ENCODE data around the gene RLN1.
"Not testable (repeated sequence)": the region's sequence is repeated elsewhere in the genome, so short reads cannot be mapped to it uniquely, and the experiment has no call there.

The RLN1 gene, protein sequence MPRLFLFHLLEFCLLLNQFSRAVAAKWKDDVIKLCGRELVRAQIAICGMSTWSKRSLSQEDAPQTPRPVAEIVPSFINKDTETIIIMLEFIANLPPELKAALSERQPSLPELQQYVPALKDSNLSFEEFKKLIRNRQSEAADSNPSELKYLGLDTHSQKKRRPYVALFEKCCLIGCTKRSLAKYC

DNA sequence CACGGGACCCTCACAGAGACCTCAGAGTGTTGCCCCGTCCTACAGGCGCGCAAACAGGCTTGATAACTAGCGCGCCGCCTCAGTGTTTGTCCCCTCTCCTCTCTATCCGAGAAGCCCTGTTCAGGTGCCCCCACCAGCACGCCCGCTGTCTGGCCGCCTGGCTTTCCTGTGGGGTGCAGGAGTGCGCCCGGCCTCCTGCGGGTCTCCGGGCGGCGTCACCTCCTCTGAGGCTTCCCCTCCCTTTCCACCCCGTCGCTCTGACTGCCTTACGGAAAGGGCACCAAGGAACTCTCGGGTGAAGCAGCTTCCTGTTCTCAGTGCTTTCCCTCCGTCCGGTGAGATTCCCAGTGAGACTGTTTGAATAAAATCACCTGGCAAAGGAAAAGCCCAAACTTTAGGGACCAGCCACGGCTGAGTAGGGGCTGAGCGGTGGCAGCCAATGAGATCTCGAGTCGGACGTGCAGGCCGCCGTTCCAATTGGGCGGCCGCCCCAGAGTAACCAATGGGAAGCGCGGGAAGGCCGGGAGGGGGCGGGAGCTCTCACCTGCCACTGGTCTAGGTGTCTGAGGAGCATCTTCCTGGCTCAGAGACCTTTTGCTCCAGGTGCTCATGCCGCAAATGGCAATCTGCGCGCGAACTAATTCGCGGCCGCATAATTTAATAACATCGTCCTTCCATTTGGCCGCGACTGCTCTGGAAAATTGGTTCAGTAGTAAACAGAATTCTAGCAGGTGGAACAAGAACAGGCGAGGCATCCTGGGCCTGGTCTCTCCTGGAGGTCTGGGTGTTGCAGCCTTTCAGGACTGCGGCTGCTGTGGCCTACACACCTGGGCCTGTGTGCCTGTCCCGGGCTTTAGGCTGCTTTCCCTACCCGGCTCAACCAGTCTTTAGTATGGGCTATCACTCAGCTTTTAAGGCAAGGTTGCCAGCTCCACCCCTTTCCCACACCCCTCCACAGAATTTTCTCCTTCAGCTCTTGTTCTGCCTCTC is at the start of gene RLN1:
TSS of gene RLN1 (minus strand) at position 885 of the 990 bp plus-strand sequence. CDS start at position 755, 130 bp downstream.
- not testable (repeated sequence) for DNase-seq (ENCODE audit: low read depth in 1 of 2, low spot score in 1 of 2)

DNA sequence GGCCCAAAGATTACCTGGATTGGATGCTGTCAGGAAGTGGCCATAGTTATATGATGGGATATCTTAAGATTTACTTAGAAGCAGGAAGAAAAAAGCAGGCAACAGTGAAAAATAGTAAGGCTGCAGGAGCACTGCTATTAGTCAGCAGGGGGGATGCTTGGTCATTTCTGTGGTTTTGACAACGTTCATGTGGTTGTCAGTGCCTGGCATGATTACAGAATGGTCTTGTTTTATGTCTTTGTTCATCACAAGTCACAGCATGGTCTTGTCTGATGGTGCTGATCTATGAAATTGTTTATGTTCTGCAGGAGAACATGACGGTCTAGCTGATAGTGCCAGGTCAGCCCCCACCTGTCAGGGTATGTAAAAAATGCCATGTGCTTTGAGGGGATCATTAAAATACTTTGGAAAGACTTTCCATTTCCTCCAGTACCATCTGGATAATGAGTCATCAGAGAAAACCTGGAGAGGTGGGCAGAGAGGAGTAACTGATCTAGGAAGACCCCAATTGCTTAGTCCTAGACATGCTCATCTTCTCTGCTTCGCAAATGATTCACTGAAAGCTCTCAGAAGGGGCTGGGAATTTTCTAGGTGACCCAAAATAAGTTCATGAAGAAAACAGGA is 49.5 kb upstream of the RLN1 start:
- DNase-seq (ENCODE audit: low read depth in 1 of 2, low spot score in 1 of 2), result no peak

DNA sequence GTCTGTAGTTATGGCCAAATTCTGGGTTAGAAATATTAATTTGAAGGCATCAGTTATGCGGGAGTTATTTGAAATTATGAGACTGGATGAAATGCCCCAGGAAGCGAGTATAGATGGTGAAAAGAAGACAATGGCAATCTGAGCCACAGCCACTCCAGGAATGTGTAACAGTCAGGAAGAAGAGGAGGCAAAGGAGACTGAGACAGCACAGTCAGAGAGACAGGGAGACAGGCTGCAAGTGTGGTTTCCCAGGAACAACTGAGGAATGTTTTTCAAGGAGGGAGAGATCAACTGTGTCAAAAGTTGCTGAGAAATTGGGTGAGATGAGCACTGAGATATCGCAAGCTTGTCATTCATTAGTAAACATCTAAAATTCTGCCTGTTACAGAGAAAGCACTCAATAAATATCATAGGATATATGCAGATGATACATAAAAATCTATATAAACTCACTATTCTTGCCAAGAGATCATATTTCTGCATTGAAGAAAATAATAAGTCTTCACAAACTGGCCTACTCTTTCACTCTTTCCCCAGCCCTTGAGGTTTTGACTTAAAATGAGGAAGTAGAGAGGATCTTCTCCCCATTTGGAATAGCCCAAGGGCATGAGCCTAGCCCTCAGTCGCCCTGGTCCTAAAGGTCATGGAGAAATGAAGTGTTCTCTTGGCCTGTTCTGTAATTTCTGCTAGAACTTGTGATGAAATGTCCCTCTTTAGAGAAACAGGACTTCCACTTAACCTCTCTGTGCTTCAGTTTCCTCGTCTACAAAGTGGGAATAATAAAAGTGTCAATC is 48.5 kb upstream of the RLN1 start:
- DNase-seq (ENCODE audit: low read depth in 1 of 2, low spot score in 1 of 2), result no peak

DNA sequence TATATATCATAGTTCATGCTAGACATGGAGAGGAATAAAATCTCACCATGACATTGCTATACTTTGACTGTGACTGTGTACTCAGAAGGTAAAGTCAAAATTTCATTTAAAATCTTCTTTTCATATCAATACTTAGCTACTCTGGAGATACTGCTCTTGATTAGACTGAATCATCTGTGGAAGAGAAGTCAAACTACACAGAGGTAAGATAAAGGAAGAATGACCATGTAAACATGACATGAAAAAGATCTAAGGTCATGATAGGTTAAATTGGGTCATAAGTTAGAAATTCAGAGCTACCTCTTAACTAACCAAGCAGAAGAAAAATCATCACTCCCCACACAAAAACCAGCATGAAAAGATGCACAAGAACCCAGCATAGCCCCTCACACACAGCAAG is 44.8 kb upstream of the RLN1 start:
- no peak for DNase-seq (ENCODE audit: low read depth in 1 of 2, low spot score in 1 of 2)

DNA sequence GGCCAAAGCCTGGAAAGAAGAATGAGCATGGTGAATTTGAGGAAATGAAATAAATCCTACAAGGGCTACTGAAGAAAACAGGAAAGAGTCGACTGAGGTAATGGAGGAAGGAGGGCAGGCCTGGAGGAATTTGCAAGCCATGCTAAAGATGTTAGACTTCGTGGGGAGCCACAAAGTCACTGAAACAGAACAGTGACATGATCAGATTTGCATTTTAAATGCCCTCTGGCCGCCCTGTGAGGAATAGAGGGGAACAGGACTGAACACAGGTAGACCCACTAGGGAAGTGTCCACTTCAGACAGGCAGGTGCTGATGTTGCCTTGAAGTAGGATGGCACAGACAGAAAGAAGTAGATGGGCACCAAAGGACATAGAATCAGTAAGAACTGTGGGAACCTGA is 42.8 kb upstream of the RLN1 start:
- DNase-seq (ENCODE audit: low read depth in 1 of 2, low spot score in 1 of 2), result no peak

DNA sequence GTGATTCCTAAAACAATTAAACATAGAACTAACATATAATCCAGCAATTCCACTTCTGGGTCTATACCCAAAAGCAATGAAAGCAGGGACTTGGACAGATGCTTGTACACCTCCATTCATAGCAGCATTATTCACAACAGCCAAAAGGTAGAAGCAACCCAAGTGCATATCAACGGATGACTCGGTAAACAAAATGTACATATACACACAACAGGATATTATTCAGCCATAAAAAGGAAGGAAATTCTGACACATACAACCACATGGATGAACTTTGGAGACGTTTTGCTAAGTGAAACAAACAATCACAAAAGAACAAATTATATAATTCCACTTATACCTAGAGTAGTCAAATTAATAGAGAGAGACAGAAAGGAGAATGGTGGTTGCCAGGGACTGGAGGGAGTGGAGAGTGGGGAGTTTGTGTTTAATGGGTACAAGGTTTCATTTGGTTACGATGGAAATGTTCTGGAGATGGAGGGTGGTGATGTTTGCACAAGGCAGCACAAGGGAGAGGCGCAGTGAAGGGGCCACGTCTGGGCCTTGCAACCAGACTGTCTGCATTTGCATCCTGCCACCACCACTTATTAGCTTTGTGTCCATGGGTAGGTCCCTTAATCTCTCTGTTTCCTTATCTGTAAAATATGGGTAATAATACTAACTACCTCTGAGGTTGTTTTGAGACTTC is 36.3 kb upstream of the RLN1 start:
- no peak for DNase-seq (ENCODE audit: low read depth in 1 of 2, low spot score in 1 of 2)

DNA sequence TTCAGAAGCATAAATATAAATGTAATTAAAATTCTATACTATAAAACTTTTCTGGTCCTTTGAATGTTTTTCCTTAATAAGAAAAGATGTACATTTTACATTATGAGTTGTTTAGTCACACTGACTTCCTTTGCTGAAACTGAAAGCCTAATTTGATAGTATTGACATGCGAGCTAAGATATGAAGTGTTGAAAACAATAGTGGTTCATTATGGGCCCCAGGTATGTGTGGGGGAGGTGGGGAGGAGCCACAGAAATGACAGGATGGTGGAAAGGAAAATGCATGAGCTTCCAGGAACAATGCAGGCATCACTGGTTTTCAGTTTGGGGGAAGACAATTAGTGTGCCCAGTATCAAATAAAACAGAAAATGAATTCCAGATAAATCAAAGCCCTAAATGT is 35.4 kb upstream of the RLN1 start:
- no peak for DNase-seq (ENCODE audit: low read depth in 1 of 2, low spot score in 1 of 2)

DNA sequence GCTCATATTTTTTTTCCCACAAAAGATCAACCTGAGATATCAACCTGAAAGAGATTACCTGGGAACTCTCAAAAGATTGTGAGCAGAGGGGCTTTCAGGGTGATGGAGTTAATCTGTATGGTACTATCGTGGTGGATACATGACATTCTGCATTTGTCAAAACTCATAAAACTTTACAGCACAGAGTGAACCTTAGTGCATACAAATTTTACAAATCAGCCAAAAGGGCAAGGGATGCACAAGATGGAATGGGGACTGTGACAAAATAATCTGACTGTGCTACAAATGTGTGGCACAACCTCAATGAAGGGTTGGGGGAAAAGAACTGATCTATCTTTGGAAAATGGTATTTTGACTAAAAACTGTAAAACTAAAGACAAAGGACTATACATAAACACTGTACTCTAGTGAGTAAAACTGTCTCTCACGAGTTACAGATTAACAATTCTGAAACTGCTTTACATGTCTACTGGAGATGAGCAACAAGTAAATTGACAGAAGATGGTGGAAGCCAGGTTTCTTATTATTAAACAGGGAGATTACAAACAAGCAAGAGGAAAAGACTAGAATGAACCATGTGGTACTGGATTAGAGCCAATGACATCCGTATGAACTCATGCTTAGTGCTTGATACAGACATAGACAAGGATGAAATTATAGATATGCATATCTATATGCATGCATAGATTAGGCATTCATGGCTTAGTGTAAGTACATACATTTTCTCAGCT is 24.8 kb upstream of the RLN1 start:
- DNase-seq (ENCODE audit: low read depth in 1 of 2, low spot score in 1 of 2), result no peak

DNA sequence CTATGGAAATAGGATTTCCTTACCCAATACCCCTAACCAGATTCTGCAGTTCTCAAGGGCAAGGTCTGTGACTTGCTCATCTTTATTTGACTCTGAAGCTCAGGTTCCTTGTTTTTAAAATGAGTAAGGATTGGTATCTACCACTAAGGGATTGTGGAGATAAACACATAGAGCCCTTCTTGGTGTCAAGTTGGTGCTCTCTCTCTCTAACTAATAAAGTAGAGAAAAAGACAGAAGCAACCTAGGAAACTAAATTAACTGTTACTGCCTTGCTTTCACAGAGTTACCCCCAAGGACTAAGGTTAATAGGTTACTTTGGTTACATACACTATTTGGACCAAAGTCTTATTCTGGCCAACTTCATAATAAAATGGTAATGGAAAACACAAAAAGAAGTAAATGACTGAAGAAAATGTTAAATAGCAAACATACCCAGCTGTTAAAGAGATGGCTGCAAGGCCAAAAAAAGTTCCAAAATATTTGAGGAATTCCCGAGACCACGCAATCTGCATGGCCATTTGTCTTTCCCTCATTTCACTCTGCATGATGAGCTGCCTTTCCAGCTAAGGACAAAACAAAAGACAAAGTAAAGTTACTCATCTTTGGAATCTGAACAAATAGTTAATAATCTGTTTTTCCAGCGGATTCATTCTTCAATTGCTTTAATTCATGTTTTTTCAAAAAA is 21.8 kb upstream of the RLN1 start:
- no peak for DNase-seq (ENCODE audit: low read depth in 1 of 2, low spot score in 1 of 2)

DNA sequence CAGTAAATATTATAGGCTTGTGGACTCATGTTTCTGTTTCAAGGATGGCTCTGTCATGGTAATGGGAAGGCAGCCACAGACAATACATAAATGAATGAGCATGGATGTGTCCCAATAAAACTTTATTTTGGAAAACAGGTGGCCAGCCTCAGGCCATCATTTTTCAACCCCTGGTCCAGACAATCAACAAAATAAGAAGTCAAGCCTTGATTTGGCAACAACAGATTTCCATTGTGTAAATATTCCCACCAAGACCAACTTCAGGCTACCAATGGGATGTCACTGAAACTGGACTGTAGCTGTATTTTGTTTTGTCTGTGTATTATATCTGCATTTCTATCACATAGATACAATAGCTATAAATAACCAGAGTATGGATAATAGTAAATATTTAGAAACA is 20.7 kb upstream of the RLN1 start:
- DNase-seq (ENCODE audit: low read depth in 1 of 2, low spot score in 1 of 2), result no peak

DNA sequence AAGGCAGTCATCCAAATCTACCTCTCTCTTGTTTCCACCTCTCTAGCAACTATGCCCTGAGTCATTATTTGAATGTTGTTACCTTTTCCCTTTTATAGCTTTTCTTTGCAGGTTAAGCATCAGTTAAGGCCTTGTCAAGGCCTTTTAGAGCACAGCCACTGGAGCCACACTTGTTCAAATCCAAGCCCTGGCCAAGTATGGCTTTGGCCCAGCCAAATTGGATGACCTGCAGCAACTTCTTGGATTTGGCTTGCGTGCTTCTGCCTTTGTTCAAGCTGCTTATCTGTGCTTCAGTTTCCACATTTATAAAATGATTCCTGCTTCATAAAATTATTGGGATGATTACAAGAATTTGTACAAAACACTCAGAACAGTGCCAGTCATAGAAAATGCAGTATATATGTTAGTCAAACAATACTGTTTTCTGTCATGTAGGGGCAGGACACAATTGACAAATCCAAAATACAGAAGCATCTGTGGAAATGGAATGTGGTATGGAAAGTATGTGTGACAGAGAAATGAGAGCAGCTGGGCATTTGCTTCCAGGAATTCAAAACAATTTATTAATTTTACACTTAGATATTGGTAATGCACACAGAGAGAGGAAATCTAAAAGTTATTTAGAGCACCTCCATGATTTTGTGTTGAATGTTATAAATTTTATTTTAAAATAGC is 17.9 kb upstream of the RLN1 start:
- DNase-seq (ENCODE audit: low read depth in 1 of 2, low spot score in 1 of 2), result no peak

DNA sequence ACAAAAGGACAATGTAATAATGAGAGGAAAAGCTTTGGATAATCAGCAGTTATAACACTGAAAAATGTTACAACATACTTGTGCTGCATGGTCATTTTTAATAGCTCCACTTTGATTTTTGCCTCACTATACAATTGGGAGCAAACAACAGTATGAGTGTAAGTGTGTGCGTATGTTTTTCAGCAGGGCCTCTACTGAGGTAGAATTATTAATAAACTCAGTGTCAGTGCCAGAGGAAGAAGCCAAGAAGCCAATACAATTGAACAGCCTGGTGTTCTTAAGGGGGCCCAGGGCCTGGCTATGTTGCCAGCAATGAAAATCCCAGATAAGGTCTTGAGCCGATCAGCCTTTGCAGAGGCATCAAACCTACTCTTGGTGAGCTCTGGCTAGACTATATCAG is 16.1 kb upstream of the RLN1 start:
- no peak for DNase-seq (ENCODE audit: low read depth in 1 of 2, low spot score in 1 of 2)

DNA sequence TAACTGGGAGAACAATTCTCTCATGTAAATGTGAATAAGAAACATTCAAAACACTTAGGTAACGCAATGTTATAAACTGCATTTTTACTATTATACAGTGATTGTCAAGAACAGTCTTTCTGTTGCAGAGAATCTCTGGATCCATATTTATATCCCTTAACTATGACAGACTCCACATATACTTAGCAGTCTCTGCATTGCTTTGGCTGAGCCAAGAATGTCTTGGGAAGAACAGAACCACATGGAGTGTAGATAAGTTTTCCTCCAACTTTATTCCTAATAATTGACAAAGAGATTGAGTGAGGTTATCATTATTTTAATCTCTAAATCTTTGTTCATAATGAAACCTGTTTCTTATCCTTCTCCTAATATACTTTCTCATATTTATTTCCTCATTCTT is 15.6 kb upstream of the RLN1 start:
- no peak for DNase-seq (ENCODE audit: low read depth in 1 of 2, low spot score in 1 of 2)

DNA sequence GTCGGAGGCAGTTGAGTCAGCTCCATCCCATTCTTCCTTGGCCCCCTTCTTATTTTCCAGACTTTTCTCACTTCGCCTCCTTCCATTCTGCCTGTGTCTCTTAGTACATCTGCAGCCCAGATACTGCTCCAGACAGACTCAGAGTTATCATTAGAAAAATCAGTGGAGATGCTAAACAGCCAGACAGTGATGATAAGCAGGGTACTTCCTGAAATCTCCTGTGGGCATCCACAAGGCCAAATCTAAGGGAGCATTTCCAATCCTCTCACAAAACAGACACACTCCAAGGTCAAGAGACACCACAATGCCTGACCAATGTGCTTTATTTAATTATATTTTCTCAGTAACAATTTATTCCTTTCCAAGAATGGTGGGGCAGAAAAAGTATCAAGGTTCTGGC is 14.5 kb upstream of the RLN1 start:
- no peak for DNase-seq (ENCODE audit: low read depth in 1 of 2, low spot score in 1 of 2)

DNA sequence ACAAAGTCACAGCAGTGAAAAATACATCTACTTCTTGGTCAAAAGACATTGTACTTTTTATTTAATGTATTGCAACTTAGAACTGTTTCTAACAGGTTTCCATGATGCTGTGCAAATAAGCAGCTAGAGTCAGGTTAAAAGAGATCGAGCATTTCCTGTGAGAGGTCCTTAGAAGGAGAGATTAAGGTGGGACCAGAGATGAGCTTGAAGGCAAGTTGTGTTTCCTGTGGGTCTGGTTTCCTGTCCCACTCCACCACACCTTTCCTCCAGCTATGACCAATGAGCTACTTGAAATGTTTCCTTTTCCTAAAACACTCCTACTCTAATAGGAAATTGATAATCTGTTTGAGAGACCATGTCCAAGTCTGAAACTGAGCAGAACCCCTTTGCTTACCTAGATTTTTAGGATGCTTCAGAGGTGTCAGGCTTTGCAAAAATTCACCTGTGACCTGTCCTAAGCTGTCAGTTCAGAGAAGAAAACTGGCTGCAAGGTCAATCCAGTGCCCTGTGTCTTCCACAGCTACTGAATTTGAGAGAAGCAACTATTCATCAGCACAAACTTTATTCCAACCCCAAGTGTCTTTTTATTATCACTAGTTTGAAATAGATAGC is 13.1 kb upstream of the RLN1 start:
- no peak for DNase-seq (ENCODE audit: low read depth in 1 of 2, low spot score in 1 of 2)

DNA sequence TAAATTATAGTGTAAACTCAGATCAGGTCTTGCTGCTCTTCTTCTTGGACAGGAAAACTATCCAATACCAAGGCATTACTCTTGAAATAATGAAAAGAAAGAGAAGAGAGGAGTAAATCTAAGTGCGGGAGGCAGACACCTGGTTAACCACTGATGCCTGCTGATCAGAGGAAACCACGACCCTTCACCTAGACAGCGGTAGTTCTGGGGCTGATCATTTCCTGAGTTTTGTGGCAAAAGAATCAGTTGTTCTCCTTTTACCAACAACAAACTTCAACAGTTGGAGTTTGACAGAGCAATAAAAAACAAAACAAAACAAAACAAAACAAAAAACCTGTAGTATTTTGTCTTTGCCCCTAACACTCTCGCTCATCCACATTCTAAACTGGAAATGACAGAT is 3.0 kb downstream of the RLN1 start:
- no peak for DNase-seq (ENCODE audit: low read depth in 1 of 2, low spot score in 1 of 2)

DNA sequence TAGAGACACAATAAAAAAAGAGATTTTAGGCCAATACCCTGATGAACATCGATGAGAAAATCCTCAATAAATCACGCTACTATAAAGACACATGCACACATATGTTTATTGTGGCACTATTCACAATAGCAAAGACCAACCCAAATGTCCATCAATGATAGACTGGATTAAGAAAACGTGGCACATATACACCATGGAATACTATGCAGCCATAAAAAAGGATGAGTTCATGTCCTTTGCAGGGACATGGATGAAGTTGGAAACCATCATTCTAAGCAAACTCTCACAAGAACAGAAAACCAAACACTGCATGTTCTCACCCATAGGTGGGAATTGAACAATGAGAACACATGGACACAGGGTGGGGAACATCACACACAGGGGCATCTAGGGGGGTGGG is 8.4 kb downstream of the RLN1 start:
- DNase-seq (ENCODE audit: low read depth in 1 of 2, low spot score in 1 of 2), result not testable (repeated sequence)

DNA sequence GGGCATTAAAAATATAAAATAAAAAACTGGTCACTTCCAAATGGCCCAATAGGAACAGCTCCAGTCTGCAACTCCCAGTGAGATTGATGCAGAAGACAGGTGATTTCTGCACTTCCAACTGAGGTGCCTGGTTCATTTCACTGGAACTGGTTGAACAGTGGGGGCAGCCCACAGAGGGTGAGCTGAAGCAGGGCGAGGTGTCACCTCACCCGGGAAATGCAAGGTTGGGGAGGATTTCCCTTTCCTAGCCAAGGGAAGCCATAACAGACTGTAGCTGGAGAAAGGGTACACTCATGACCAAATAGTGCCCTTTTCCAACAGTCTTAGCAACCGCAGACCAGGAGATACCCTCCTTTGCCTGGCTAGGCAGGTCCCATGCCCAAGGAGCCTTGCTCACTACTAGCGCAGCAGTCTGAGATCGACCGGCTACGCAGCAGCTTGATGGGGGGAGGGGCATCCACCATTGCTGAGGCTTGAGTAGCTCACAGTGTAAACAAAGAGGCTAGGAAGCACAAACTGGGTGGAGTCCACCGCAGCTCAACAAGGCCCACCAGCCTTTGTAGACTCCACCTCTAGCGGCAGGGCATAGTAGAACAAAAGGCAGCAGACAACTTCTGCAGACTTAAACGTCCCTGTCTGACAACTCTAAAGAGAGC is 12.7 kb downstream of the RLN1 start:
- no peak for DNase-seq (ENCODE audit: low read depth in 1 of 2, low spot score in 1 of 2)

Measured in activated T-helper 1 cell treated with anti-CD3 and anti-CD28 coated beads, Interleukin-2, amount 50 U/mL, for 16 hours (primary cell).